NCI-H82 (cell line): ENCODE data around the gene SHC2.
"Not testable (repeated sequence)": the region's sequence is repeated elsewhere in the genome, so short reads cannot be mapped to it uniquely, and the experiment has no call there.

Source experiments
- DNase-seq: peaks from one replicate; lab custom pipeline; 2025; lab: John Stamatoyannopoulos, UW

The SHC2 gene

DNA sequence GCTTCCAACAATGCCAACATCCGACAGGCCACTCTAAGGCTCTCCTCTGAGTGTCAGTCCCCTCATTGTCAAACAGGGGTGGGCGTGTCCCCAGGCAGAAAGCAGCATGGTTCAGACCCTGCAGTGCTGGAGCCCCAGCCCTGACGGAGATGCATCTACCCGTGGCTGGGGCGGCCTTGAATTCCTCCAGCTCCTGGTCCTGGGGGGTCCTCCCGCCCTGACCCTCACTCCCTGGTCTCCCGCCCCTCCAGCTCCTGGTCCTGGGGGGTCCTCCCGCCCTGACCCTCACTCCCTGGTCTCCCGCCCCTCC is 38.0 kb downstream of the SHC2 start:
- DNase-seq: not testable (repeated sequence)

DNA sequence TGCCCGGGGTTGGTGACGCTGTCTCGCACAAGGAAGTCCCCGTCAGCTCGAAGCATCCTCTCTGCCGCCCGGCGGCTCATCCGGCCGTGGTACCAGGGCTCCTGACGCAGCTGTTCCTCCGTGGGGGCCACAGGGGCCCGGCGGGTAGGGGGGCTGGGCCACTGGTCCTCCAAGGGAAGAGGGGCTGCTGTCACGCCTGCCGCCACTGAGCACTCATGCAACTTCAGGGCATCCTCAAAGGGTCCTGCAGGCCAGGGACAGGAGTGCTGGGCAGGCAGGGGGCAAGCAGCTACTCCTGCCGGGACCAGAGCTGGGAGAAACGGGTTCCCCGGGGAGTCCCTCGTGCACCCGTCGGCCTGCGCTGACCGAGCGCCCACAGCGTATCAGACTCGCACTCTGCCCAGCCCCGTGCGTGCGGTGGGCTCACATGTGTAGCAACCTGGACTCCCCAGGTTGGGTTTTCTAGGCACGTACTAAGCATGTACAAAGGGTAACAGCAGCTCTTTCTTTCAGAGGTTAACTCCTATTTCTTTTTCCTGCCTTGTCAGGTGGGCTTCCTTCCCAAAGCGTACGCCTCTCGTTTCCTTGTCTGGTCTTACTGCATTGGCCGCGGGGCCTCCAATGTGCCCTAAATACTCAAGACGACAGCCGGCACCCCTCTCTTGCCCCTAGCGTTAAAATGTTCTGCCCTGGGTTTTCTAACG is 38.5 kb downstream of the SHC2 start:
- no peak for DNase-seq

DNA sequence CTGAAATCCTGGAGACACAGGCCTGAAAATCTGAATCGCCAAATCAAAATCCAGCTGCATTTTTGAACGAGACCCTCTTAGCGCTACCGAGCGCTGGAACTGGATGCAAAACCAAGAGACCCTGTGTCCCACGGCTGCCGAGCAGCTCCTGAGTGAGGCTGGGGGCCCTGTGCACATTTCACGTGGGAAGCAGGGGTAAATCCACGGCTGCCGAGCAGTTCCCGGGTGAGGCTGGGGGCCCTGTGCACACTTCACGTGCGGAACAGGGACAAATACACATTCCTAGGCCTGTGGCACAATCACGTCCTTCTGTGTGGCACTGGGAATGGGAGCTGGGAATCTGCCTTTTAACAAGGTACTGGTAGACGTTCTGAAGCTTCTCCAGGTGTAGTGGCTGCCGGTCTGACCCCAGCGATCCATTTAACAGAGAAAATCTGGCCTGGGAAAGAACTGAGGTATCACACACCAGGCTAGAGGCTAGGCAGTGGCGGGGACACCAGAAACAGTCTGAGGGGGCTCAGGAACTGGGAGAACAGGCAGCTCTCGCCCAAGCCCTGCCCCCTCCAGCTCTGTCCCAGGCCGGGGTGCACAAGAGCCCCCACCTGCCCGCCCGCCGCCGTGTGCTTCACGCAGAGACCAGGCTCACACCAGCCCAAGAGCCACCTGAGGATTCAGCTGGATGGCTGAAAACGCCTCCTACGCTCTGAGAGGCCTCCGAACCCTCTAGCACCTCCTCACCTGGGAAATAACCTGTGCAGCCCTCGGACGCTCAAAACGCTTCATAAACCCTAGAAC is 40.9 kb downstream of the SHC2 start:
- no peak for DNase-seq

DNA sequence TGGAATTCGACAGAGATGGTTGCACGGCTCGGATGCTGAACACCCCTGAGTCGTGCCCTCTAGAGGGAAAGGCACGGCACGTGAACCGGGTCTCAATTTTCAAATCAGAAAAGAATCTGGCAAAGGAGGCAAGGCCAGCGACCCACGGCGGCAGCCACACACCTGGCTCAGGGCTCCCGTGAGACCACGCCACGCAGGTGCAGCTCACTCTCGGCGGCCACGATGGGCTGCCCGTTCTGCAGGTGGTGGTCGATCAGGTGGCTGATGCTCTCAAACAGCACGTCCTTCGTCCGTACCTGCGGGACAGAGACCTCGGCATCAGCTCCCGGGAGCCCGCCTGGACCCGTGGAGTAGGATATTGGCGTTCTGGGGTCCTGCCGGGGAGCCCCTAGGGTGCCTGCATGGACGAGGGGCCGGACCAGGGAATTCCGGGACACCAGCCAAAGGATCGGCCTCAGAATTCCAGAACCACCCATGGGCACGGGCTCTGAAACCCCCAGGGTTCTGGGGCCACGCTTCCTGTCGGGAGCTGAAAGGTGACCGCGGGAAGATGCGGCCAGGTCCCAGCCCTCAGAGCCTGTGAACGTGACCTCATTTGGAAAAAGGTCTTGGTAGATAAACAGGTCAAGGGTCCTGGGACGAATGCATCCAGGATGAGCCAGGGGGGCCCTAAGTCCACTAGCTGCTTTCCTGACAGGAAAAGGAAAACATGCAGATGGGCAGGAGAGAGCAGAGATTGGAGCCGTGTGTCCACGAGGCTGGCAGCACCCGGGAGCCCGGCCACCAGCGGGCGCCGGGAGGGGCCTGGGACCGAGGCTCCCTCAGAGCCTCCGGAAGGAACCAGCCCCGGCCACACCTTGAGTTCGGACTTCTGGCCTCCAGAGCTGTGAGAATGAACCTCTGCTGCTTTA is 41.8 kb downstream of the SHC2 start:
- no peak for DNase-seq

DNA sequence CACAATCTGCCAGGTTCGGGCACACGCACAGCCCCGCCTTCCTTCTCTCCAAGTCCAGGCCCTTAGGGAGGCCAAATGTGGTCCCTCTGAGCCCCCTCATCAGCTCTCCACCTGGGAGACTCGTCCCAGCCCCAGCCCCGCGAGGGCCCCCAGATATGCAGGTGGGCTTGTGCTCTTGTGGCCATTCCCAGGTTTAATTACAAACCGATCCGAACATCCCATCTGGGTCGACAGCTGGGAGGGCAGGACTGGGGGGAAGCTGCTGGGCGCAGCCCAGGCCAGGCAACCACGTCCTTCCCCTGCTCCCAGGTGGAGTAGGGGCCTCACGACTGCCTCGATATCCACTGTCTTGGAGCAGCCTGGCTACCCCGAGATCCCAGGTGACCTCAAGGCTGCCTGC is 44.4 kb downstream of the SHC2 start:
- DNase-seq: peak; percentile 22

DNA sequence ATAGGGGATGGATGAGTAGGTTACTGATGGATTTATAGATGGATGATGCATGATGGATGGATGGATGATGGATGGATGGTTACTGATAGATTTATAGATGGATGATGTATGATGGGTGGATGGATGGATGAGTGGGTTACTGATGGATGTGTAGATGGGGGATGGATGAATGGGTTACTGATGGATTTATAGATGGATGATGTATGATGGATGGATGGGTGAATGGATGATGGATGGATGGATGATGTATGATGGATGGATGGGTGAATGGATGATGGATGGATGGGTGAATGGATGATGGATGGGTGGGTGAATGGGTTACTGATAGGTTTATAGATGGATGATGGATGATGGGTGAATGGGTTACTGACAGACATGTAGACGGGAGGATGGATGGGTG is 45.5 kb downstream of the SHC2 start:
- no peak for DNase-seq

DNA sequence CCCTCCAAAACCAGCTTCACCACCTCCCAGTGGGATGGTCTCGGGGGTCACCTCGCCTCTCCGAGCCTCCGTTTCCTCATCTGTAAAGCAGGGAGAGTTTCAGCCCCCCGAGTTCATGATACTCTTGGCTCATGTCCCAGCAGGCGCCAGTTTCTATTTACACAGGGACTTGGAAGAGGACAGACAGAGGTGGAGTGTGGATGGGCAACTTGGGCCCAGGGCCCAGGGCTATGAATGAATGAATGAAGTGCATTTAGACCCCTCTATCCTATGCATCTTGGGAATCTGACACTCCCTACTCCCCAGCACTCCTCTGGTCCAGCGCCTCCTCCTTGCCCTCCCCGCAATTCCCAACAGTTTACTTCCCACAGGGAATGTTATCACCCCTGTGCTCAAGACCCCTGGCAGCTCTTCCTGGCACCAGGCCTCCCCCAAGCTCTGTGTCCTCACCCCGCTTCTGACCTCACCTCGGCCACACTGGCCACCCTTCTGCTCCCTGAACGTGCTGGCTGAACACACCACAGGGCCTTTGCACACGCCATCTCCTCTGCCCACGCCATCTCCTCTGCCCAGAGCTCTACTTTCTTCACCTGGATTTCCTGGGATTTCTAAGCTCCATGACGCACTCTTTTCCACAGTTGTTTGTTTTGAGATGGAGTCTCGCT is 46.9 kb downstream of the SHC2 start:
- no peak for DNase-seq

DNA sequence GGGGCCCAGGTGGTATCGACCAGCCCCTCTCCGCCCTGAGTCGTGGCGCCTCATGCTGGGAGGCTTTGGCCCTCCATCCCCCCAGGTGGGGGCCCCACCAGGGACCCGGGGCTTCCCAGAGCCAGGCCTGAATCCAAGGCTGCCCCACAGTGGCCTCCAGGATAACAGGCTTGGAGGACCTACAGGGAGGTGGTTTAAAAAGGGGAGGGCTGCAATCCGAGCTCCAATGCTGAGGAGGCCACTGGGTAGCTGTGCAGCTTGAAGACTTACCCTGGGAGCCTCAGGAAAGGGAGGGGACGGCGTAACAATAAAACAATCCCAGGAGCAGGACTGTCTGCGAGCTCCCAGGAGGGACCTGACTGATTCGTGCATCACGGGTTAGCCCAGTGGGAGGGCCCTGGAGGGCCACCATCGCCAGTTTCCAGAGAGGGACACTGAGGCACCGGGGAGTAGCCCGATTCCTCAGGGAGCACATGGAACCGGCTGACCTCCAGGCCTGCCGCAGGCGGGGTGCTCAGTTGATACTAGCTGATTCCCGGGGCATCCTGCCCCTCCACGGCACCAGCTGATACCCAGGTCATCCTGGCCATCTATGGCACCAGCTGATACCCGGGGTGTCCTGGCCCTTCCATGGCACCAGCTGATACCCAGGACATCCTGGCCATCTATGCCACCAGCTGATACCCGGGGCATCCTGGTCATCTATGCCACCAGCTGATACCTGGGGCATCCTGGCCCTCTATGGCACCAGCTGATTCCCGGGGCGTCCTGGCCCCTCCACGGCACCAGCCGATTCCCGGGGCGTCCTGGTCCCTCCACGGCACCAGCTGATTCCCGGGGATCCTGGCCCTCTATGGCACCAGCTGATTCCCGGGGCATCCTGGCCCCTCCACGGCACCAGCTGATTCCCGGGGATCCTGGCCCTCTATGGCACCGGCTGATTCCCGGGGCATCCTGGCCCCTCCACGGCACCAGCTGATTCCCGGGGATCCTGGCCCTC is 48.2 kb downstream of the SHC2 start:
- no peak for DNase-seq

DNA sequence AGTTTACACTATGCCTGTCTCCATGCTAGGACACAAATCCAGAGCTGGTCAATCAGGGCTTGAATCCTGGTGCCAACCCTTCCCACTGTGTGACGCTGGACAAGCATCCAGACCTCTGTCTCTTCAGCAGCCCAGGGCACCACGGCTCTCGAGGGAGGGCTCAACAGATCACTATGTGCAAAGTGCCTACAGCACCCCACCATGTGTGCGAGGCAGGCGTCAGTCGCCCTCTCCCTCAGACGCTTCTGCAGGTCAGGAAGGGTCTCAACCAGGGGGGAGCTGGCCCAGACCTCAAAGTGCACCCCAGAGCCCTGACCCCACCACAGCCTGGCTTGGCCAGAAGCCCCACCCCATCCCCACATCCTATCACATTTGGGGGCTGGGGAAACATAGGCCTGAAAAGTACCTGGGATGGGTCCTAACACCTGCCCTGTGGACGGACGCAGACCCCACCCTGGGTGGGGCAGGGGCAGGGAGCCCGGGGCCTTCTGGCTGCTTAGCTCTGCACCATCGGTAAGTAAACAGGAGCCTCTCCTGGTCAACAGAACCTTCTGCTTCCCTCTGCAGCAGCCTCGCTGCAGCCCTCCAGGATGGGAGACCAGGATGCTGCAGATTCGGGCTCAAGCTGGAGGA is 49.0 kb downstream of the SHC2 start:
- no peak for DNase-seq

DNA sequence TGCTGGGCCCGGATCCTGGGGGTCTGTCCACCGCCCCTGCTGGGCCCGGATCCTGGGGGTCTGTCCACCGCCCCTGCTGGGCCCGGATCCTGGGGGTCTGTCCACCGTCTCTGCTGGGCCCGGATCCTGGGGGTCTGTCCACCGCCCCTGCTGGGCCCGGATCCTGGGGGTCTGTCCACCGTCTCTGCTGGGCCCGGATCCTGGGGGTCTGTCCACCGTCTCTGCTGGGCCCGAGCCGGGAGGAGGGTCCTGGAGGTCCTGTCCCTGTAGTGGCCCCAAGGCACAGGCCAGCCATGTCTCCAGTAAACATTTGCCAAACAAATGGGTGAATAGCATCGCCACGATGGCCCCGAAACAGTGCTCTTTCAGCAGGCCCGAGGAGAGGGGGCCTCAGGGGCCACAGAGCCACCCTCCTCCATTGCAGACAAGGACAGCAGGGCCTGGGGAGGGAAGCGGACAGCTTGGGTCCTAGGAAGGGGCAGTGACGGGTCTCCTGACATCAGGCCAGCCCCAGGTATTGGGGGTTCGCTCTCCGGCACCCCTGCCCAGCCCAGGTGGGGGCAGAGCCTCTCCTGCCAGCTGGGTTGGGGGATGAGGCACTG is 49.6 kb downstream of the SHC2 start:
- not testable (repeated sequence) for DNase-seq

DNA sequence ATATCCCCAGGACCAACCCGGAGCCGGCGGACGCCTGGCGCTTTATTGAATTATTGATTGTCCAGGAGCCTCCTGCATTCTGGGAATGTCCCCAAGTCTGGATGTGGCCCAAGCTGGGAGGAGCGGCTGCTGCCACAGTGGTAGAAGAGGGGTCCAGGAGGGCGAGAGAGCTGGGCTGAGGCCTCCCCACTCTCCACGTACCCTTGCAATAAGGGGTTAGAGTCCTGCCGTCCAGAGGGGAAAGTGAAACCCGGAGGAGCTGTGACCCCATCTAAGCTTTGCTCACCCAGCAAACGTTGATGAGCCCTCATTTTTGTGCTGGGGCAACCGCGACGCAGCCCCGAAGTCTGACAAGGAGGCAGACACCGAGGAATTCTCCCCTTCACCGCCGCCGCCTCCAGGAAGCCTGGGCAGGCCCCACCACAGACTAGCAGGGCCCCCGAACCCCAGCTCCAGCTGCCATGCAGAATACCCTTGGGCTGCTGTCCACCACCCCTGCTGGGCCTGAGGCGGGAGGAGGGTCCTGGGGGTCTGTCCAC is 50.5 kb downstream of the SHC2 start:
- DNase-seq: no peak

DNA sequence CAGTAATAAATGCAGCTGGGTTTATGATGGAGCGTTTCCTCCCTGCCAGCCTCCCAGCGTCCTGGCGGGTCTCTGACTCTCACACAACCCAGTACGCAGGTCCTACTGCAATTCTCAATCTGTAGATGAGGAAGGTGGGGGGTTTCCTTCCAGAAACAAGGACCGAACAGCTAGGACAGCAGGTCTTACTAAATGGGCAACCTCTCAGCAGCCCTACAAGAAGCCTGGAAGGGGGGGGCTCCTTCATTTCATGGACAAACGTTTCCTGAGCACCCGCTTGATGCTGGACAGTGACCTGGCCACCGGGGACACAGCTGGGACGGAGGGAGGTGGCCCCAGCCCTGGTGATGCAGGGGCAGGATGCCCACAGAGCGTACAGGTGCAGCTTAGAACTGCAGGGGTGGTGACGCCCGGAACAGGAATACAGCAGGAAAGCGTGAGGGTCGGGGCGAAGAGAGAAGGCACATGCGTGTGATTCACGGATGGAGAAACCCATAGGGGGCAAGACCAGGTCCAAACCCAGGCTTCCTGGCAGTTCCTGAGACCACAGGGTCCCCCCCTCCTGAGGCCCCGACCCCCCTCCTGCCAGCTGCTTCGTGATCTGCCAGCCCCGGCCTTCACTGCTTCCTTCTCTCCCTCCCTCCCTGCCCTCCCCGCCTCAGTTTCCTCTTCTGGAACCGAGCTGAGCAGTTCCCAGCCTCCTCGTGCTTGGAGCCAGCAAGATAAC is 51.2 kb downstream of the SHC2 start:
- DNase-seq: peak; percentile 24

DNA sequence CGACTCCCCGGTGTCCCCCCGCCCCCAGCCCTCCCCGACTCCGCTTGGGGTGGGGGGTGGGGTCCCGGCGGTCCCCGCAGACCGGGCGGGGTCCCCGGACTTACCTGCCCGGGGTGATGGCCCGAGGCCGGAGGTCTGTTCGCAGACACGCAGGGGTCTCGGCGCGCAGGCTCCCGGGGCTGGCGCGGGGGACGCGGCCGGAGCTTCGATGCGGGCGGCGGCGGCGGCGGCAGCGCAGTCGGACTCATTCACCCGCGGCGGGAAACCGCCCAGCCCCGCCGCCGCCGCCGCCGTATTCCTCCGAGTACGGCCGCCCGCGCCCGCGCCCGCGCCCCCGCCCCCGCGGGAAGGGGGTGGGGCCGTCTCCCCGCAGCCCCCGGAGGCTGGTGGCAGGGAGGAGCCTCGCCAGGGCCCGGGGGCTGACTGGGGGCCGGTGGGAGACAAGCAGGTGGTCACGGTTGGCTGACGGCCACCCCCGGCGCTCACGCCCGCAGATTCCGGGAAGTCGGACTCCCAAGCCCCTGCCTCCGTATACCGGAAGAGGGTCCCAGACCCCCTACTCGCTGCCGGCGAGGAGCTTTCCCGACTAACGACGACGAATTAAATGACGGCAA is 51.8 kb downstream of the SHC2 start, which contains the start of gene C2CD4C:
Gene C2CD4C (minus strand): TSS at position 246 of the 614 bp plus-strand sequence. CDS start 786 bp downstream, outside the sequence.
- peak; percentile 36 for DNase-seq

DNA sequence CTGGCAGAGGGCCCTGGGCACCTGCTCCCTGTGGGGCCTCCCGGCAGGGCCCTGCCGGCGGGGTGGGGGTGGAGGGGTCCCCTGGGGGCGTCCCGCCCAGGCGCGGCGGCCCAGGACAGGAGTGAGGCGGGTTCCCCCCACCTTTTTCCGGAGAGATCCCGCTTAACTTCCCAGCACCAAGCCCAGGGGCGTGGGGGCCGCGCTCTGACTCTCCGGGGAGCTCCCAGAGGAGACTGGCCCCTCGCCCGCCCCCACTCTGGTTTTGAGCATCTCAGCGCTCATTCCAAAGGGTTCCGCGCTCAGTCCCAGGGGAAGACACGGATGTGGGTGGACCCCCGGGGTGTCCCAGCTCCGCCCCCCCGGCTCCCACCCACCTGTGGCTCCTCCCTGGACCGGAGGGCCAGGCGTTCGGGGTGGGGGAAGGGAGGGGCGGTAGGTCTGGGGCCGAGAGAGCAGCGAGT is 52.4 kb downstream of the SHC2 start:
- DNase-seq: peak; percentile 31

DNA sequence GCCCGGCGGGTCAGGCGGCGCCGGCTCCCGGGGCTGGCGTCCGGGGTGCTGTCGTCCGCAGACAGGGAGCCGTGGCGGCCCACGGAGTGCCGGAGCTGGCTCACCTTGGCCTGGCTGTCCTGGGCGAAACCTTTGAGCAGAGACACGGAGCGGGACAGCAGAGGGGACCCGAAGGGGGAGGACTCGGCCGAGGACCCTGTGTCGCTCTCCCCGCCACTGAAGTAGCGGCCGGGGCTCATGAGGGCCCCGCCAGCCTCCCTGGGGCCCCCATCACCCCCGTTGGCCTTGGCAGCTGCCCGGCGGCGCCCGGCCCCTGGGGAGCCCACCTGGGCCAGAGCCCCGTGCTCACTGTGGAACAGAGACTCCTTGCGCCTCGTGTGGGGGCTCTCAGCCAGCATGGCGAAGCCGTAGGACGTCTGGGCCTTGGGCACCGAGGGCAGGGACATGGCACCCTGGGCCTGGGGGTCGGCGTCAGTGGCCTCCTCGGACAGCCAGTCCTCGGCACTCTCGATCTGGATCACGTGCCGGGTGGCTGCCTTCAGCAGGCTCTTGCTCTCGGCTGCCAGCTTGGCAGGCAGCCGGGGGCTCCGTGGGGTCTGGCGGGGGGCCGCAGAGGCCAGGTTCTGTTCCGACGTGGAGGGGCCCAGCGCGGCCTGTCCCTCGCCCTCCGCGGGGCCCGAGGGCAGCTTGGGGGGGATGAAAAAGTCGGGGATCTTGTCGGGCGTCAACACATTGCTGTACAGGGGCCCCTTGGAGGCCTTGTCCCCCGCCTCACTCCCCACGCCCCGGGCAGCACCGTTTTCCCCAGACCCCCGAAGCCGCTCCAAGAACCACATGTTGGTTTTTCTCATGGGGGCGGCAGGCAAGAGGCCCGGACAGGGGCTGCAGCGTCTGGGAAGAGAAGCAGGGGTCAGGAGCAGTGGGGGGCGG is 53.1 kb downstream of the SHC2 start:
- DNase-seq: no peak

DNA sequence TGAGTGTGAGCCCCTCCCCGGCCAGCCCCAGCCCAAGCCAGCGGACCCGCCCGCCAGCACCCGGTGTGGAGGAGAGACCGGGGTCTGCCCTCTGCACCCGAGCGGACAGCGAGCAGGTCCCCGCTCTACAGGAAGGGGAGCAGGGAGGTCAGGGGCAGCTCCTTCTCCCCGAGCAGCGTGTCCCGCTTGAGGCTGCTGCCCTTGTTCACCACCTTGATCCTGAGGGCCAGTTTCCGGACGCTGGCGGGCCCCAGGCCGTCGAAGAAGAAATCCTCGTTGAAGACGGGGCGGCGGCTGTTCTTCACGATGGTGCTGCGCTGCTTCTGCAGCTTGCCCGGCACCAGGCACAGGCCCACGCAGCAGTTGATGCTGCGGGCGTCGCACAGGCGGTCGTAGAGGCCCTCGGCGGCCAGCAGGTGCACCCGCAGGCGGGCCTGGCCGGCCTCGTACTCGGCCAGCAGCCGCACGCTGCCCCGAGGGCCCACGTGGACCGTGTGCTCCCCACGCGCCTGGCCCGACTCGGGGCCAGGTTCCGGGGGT is 53.8 kb downstream of the SHC2 start:
- no peak for DNase-seq
